SU-DHL-6 (cell line): ENCODE results near the gene SRF.

Experiments used
- H2AFZ ChIP-seq: fragments of 200-600 bp; sonication (generic); 2 replicates; pipeline ENCODE4 v1.6.1; 2014; ENCODE audit warnings: low read depth, mild to moderate bottlenecking, moderate library complexity, mixed read lengths, antibody characterized with exemption, low read length; ENCODE audit not compliant: severe bottlenecking
- H3F3A ChIP-seq: fragments of 200-600 bp; shearing (Covaris generic); 2 replicates; pipeline ENCODE4 v1.6.0; 2016; ENCODE audit warnings: antibody characterized with exemption, mild to moderate bottlenecking; ENCODE audit not compliant: insufficient read depth
- H3K27ac ChIP-seq: fragments of 200-600 bp; sonication (generic); 2 replicates; pipeline ENCODE4 v1.5.1; 2016; ENCODE audit warnings: low read depth, mild to moderate bottlenecking, low read length, moderate library complexity, mixed read lengths
- H3K27me3 ChIP-seq: fragments of 200-600 bp; sonication (generic), shearing (Covaris generic); 2 replicates; pipeline ENCODE4 v1.6.0; 2014; ENCODE audit warnings: mild to moderate bottlenecking, low read length
- H3K36me3 ChIP-seq: fragments of 200-600 bp; sonication (generic); 2 replicates; pipeline ENCODE4 v1.6.1; 2014; ENCODE audit warnings: mild to moderate bottlenecking, low read length, mixed read lengths
- H3K4me2 ChIP-seq: fragments of 300-600, 200-600 bp; shearing (Covaris generic), sonication (generic); 2 replicates; pipeline ENCODE4 v1.6.0; 2014; ENCODE audit warnings: low read length, low read depth, mild to moderate bottlenecking; ENCODE audit not compliant: poor library complexity, severe bottlenecking
- H3K4me3 ChIP-seq: fragments of 200-600 bp; sonication (generic); 2 replicates; pipeline ENCODE4 v1.5.1; 2014; ENCODE audit warnings: antibody characterized with exemption, low read length, mild to moderate bottlenecking, mixed read lengths; ENCODE audit not compliant: insufficient read depth, poor library complexity, severe bottlenecking
- H3K79me2 ChIP-seq: fragments of 200-600 bp; sonication (generic); 2 replicates; pipeline ENCODE4 v1.6.1; 2014; ENCODE audit warnings: mild to moderate bottlenecking, low read length, moderate library complexity; ENCODE audit not compliant: insufficient read depth
- H3K9ac ChIP-seq: fragments of 200-600 bp; sonication (generic); 2 replicates; pipeline ENCODE4 v1.7.0; 2014; ENCODE audit warnings: mild to moderate bottlenecking, low read length
- H3K9me2 ChIP-seq: fragments of 200-600 bp; sonication (generic); replicated peaks from 2 replicates; pipeline ENCODE4 v1.6.1; 2014; ENCODE audit warnings: low read length; ENCODE audit not compliant: insufficient read depth
- H3K9me3 ChIP-seq: fragments of 200-600 bp; sonication (generic); 2 replicates; pipeline ENCODE4 v1.6.1; 2014; ENCODE audit warnings: low read length, mixed read lengths; ENCODE audit not compliant: insufficient read depth
- H4K20me1 ChIP-seq: fragments of 200-600 bp; sonication (generic); 2 replicates; pipeline ENCODE4 v1.6.1; 2014; ENCODE audit warnings: low read depth, mild to moderate bottlenecking, antibody characterized with exemption, low read length, moderate library complexity, mixed read lengths
- CTCF ChIP-seq: fragments of 200-600 bp; sonication (generic); IDR thresholded peaks from one replicate; pipeline ENCODE4 v1.5.1; 2017; ENCODE audit warnings: antibody characterized with exemption, mild to moderate bottlenecking, low read length, moderate library complexity; ENCODE audit not compliant: insufficient read depth, poor library complexity, severe bottlenecking
- EZH2phosphoT487 ChIP-seq: fragments of 200-600 bp; sonication (generic), shearing (Covaris generic); conservative IDR thresholded peaks from 2 replicates; pipeline ENCODE4 v1.6.1; 2018; ENCODE audit warnings: mild to moderate bottlenecking, antibody characterized with exemption, low read length, moderate library complexity, mixed read lengths

The SRF gene

GRCh38 chr6:43216200-43216599 lies 45.1 kb downstream of the SRF start:
- Histone ChIP-seq H3K79me2 (no peaks in the 10 kb centered on the region), H4K20me1 (no peaks in the 10 kb centered on the region), H3F3A (peaks cover 11% of the 10 kb centered on the region; the same call in 1 of the 2 replicates), H3K9ac (no peak overlapping the region), H3K9me3 (no peaks in the 10 kb centered on the region), H3K27me3 (no peaks in the 10 kb centered on the region), H3K36me3 (no peaks in the 10 kb centered on the region), H3K9me2 (no peaks in the 10 kb centered on the region), H2AFZ (no peak overlapping the region), H3K4me2 (no peak overlapping the region), H3K27ac (no peak overlapping the region), H3K4me3 (no peak overlapping the region)
- TF ChIP-seq CTCF (no peak), EZH2phosphoT487 (no peak)

GRCh38 chr6:43217351-43217750 lies 46.3 kb downstream of the SRF start:
- H3K79me2 ChIP-seq: no peaks in the 10 kb centered on the region
- H3K9me2 ChIP-seq: no peaks in the 10 kb centered on the region
- H3K4me2 ChIP-seq: no peak overlapping the region
- H2AFZ ChIP-seq: no peak overlapping the region
- no peaks in the 10 kb centered on the region for H3K9me3 ChIP-seq
- H3K9ac ChIP-seq: no peak overlapping the region
- no peaks in the 10 kb centered on the region for H3K36me3 ChIP-seq
- H3K27me3 ChIP-seq: no peaks in the 10 kb centered on the region
- no peak overlapping the region for H3K27ac ChIP-seq
- H3K4me3 ChIP-seq: no peak overlapping the region
- no peaks in the 10 kb centered on the region for H4K20me1 ChIP-seq
- peaks cover 8% of the 10 kb centered on the region; the same call in 1 of the 2 replicates for H3F3A ChIP-seq
- TF ChIP-seq EZH2phosphoT487: no peak
- TF ChIP-seq CTCF: no peak

GRCh38 chr6:43219119-43219518 lies 48.0 kb downstream of the SRF start:
- Histone ChIP-seq H3K9me2 (no peaks in the 10 kb centered on the region), H3K4me3 (no peak overlapping the region), H3K9ac (no peak overlapping the region), H3K79me2 (no peaks in the 10 kb centered on the region), H3F3A (peaks cover 16% of the 10 kb centered on the region; the same call in 1 of the 2 replicates), H3K36me3 (no peaks in the 10 kb centered on the region; the same call in 1 of the 2 replicates), H3K27me3 (no peaks in the 10 kb centered on the region), H3K9me3 (no peaks in the 10 kb centered on the region), H3K27ac (no peak overlapping the region), H2AFZ (no peak overlapping the region), H3K4me2 (no peak overlapping the region), H4K20me1 (no peaks in the 10 kb centered on the region)
- TF ChIP-seq CTCF (no peak), EZH2phosphoT487 (no peak)

GRCh38 chr6:43219814-43220213 lies 48.7 kb downstream of the SRF start:
- Histone ChIP-seq H2AFZ (no peak overlapping the region), H3K9ac (no peak overlapping the region), H3K27ac (no peak overlapping the region)

More at GRCh38 chr6:43219814-43220213, 48.7 kb downstream of the SRF start:
- no peaks in the 10 kb centered on the region for H3K27me3 ChIP-seq
- TF ChIP-seq EZH2phosphoT487: no peak
- no peak for TF ChIP-seq CTCF
- no peaks in the 10 kb centered on the region for H3K79me2 ChIP-seq
- H3K4me2 ChIP-seq: no peak overlapping the region
- no peaks in the 10 kb centered on the region for H4K20me1 ChIP-seq
- H3F3A ChIP-seq: peaks cover 22% of the 10 kb centered on the region
- H3K4me3 ChIP-seq: no peak overlapping the region
- H3K36me3 ChIP-seq: no peaks in the 10 kb centered on the region; the same call in 1 of the 2 replicates
- H3K9me3 ChIP-seq: no peaks in the 10 kb centered on the region
- no peaks in the 10 kb centered on the region for H3K9me2 ChIP-seq
